Measurements from ENCODE around the gene RPL5. TPM values are rescaled to one million over a fixed set of nuclear protein-coding genes. Genes with fewer than 3 reads are reported as not detected.
A peak's percentile ranks its signal among the peaks of the same experiment; 100 is the strongest.

The RPL5 gene
- total and polyA plus RNA-seq, 9 of the 15 experiments (the other 6 are each of a cell fraction or from before 2014, with no cell fraction given) = 1,467 to 4,252 (median 2,454) TPM

GRCh38 chr1:92831762-92832536 is at the start of gene RPL5 (continued):
- TF ChIP-seq PHF8 (IDR thresholded peaks at IDR 0.05; ENCODE audit: borderline replicate concordance, low read length) (peak; percentile 100), CREBBP (IDR thresholded peaks at IDR 0.05; ENCODE audit: low read depth, low read length) (no peak), POU5F1 (IDR thresholded peaks at IDR 0.05; ENCODE audit: borderline replicate concordance, low read depth, low read length, partially characterized antibody) (no peak), SUPT5H (IDR thresholded peaks at IDR 0.05) (peak; percentile 100), ZNF407 (IDR thresholded peaks at IDR 0.05; ENCODE audit: low read depth) (peak; percentile 87), ELF1 (tag; IDR thresholded peaks at IDR 0.05) (no peak), ZBED1 (IDR thresholded peaks at IDR 0.05) (peak; percentile 18), MYNN (IDR thresholded peaks at IDR 0.05) (peak; percentile 63; the same call in 1 of the 2 replicates), MYNN (CRISPR knock-in tag; IDR thresholded peaks at IDR 0.05) (no peak), USF2 (CRISPR knock-in tag; IDR thresholded peaks at IDR 0.05) (no peak), HMG20B (CRISPR knock-in tag; IDR thresholded peaks at IDR 0.05) (no peak), CBX8 (IDR thresholded peaks at IDR 0.05; ENCODE audit: borderline replicate concordance, extremely low read depth, low read depth, low read length, poor library complexity, severe bottlenecking) (no peak), HNRNPLL (IDR thresholded peaks at IDR 0.05; ENCODE audit: low read depth, low read length, poor library complexity, severe bottlenecking) (peak; percentile 91), CREM (IDR thresholded peaks at IDR 0.05; ENCODE audit: low read depth) (peak; percentile 98), NFIC (IDR thresholded peaks at IDR 0.05) (peak; percentile 85), PATZ1 (CRISPR knock-in tag; IDR thresholded peaks at IDR 0.05; ENCODE audit: borderline replicate concordance) (no peak), RBM14 (IDR thresholded peaks at IDR 0.05; ENCODE audit: borderline replicate concordance, insufficient read depth, low read depth, low read length) (no peak), BHLHE40 (IDR thresholded peaks at IDR 0.05; ENCODE audit: low read length) (peak; percentile 79)

Data from K562 (cell line).